Adipose tissue (tissue), 3 donors: Measurements from ENCODE around the gene EPAS1. TPM values are rescaled to one million over a fixed set of nuclear protein-coding genes. Genes with fewer than 3 reads are reported as not detected.
"Not testable (repeated sequence)": the region's sequence is repeated elsewhere in the genome, so short reads cannot be mapped to it uniquely, and the experiment has no call there.

Experiments
- H3K27ac ChIP-seq: one replicate; pipeline ENCODE4 v1.5.1; 2013; ENCODE audit warnings: low read depth, low read length
- WGBS, 3 donors: extraction: QIAGEN DNeasy Blood & Tissue Kit; methylation state at CpG; one replicate each; pipeline ENCODE4 v1.1.7; 2013; 5-methylcytosine and 5-hydroxymethylcytosine counted together
- polyA plus RNA-seq, 3 donors: library from polyadenylated mRNA; stranded (reverse); fragments of 200-250 nt; gene quantifications; one replicate each; pipeline ENCODE4 v1.2.3, GENCODE V29; 2013
- donor health status: healthy with polysubstance abuse.
- donor health status: Bipolar disorder and iron deficiency.
- donor health status: healthy.

EPAS1 gene
- polyA plus RNA-seq, 3 donors, result 48.1 to 314 (median 202) TPM

DNA sequence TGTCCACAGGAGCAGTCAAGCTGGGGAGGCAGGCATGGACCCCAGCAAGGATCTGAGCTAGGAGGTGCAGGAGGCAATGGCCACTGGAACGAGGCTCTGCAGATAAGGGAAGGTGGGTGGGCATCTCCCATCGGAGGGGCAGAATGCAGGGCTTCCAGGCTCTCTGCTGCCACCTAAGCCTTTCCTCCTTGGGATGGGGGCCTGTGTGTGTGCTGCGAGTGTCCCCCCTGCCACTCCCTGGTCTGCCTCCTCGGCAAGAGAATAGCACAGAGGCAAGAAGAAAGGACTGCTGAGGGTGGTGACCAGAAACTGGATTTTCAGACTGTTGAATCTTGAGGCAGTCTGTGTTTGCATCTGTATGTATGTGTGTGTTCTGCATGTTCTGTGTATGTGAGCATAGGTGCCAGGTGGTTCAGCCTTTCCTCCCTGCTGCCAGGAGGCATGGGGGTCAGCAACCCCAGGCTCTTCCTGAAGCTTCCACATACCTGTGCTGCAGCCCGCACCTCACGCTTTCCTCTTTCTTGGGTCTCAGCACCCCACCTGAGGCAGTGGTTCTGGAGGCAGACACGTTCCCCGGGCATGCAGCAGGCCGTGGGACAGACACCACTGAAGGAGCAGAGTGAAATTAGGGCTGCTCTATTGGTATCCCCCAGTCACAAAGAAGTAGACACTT, 86.7 kb downstream of the EPAS1 start:
- no peak overlapping the region for H3K27ac ChIP-seq
- WGBS, 3 donors, result 81 to 92% (median 89%) methylated on average over 9 of the region's 9 CpGs

DNA sequence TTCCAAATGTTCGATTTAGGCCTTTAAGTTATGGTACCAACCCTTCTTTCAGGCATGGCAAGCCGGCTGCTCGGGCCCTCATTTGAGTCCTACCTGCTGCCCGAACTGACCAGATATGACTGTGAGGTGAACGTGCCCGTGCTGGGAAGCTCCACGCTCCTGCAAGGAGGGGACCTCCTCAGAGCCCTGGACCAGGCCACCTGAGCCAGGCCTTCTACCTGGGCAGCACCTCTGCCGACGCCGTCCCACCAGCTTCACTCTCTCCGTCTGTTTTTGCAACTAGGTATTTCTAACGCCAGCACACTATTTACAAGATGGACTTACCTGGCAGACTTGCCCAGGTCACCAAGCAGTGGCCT, 87.2 kb downstream of the EPAS1 start:
- 85 to 96% (median 89%) methylated on average over 12 of the region's 12 CpGs for WGBS, 3 donors
- no peak overlapping the region for H3K27ac ChIP-seq

GRCh38 chr2:46385786-46386577, 88.8 kb downstream of the EPAS1 start:
- 51 to 72% (median 57%) methylated on average over 18 of the region's 18 CpGs for whole genome bisulfite sequencing, 3 donors
- no peak overlapping the region for H3K27ac ChIP-seq

DNA sequence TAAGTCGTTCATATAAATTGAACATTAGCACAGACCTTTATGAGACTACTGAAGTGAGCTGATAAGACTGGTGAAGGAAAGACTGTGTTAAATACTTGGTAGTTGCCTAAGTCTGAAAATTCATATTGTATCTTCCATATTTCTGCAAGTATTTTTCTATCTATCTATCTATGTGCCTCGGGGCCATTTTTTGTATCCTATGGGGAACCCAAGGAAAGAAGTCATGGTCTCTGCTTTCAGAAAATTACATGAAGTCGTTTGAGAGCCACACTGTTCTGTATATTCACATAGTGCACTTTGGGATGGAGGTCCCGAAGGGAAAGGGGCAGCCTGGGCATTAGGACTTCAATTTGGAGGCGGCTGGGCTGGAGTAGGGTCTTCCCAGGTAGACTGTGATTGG, 89.6 kb downstream of the EPAS1 start:
- H3K27ac ChIP-seq, result no peak overlapping the region
- 83 to 91% (median 85%) methylated on average over 5 of the region's 5 CpGs for WGBS, 3 donors

- WGBS, 3 donors, result 71 to 92% (median 82%) methylated on average over 3 of the region's 3 CpGs
- no peak overlapping the region for H3K27ac ChIP-seq
These were observed 90.1 kb downstream of the EPAS1 start for GRCh38 chr2:46387292-46387691.

GRCh38 chr2:46387886-46388515, 90.8 kb downstream of the EPAS1 start:
- WGBS, 3 donors, result 90 to 94% (median 93%) methylated on average over 5 of the region's 5 CpGs
- H3K27ac ChIP-seq, result no peak overlapping the region

DNA sequence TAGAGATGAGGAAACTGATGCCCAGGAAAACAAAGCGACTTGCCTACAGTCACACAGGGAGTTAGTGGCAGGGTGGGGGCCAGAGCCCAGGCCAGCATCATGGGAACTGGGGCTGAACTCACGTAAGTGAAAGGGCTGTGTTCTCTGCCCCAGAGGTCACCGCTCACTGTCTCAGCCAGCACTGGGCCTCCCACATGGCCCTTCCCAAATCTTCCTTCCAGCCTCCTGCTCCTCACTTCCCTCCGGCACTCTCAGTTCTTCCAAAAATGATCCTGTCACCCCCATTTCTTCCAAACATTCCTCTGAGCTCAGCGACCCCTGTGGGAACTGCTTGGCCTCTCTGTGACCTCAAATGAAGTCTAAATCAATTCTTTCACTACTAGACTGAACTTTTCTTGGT, 91.7 kb downstream of the EPAS1 start:
- no peak overlapping the region for H3K27ac ChIP-seq
- WGBS, 3 donors, result 61 to 83% (median 62%) methylated on average over 5 of the region's 5 CpGs

DNA sequence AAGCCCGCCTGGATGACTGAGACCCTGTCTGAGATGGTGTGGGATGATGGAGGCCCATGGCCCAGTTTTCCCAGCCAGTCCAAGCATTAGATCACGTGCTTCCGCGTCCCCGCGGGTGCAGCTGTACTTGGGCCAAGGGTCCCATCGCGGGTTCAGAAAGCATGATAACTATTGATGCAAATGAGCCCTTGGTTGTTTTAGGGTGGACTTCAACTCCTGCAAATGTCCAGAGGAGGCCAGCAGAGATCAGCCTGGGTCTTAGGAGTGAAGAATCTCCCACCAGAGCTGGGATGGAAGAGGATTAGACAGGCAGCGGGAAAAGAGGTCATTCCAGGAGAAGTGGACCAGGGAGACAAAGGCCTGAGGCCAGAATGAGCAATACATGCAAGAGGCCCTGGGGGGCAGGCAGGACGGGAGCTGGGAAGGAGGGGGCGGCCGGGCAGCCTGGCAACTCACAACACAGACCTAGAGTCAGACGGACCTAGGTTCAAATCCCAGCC, 92.3 kb downstream of the EPAS1 start:
- 67 to 76% (median 70%) methylated on average over 13 of the region's 13 CpGs for WGBS, 3 donors
- H3K27ac ChIP-seq, result no peak overlapping the region

DNA sequence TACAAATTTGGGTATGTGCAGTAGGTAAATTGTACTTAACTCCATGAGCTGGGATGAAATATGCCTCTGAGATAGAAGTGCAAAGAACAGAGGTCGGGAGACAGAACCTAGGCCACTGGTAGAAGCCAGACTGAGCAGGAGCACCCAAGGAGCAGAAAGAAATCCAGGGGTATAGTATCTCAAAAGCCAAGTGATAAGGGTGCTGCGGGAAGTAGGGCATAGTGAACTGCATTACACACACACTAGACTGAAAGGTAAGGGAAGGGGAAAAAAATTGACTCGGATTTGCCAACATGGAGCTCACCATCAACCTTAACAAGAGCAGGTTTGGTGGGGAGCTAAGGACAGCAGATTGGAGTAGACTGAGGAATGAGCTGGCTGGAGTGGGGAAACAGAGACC, 92.8 kb downstream of the EPAS1 start:
- 78 to 95% (median 92%) methylated on average over 3 of the region's 3 CpGs for WGBS, 3 donors
- no peak overlapping the region for H3K27ac ChIP-seq

DNA sequence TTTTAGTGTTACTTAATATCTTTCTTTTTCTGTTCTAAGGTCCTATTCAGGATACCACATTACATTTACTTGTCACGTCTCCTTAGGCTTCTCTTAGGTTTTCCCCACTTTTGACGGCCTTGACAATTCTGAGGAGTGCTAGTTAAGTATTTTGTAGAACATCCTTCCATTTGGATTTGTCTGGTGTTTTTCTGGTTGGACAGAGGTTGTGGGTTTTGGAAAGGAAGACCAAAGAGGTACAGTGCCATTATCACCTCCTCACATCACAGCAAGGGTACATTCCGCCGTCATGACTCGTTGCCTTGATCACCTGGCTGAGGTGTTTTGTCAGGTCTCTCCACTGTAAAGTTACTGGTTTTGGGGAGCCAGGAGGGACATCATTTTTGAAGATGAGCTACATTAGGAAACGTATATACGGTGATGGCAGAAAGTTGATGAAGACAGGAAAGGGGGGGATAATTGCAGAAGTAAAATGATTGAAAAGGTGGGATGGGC, 93.7 kb downstream of the EPAS1 start:
- 88 to 96% (median 95%) methylated on average over 7 of the region's 7 CpGs for WGBS, 3 donors
- no peak overlapping the region for H3K27ac ChIP-seq

DNA sequence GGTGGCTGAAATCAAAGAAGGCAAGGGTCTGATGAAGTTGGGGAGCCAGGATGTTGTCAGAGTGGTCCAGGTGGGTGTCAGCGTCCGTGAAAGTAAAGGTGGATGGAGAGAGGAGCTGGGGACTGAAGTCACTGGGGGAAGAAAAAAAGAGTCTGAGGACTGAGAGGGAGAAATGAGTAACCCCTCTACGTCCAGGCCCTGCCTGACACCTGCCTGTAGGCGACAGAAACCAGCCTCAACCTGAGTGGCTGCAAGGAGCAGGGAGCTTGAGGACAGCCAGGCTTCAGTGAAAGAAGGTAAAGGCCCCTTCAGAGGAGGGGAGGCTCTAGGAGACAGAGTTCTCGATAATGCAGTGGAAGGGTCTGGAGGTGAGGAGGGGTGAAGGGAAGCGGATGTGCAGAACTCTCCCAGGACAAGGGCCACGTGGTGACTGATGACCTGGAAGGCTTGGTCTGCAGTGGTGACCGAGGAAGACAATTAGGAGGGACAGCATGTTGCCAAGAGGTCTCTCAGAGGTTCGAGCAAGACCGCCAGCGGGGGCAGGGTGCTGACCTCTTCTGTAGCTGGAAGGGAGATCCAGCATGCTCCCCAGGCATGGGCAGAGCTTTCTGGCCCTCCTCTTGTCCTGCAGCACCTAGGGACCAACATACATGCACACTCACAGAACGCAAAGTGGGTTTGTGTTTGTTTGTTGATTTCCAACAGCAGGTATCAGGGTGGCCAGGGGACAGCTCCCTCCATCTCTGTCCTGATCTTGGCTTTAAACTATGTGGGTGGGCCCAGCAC, 95.5 kb downstream of the EPAS1 start:
- WGBS, 3 donors, result 86 to 88% (median 87%) methylated on average over 12 of the region's 12 CpGs
- no peak overlapping the region for H3K27ac ChIP-seq

GRCh38 chr2:46393347-46393820, 96.2 kb downstream of the EPAS1 start:
- WGBS, 3 donors, result 87 to 91% (median 89%) methylated on average over 12 of the region's 12 CpGs
- H3K27ac ChIP-seq, result no peak overlapping the region

DNA sequence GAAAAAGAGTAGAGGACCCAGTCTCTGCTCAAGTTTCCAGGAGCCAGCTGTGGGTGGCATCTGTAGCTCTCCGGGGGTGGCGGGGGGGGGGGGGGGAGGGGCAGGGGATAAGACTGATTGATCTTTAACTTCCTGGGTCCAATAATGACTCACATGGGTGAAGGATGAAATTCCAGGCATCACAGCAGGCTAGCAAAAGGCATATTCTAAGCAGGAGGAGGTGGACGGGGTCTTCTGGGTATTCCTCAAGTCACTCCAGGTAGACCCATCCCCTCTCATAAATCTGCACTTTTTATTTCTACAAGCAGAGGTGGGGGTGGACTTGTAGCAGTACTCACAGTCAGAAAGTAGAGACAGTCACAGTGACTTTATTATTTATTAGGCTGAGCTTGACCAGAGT, 96.7 kb downstream of the EPAS1 start:
- 66 to 94% (median 89%) methylated on average over 1 to 3 of the region's 3 CpGs for WGBS, 3 donors

DNA sequence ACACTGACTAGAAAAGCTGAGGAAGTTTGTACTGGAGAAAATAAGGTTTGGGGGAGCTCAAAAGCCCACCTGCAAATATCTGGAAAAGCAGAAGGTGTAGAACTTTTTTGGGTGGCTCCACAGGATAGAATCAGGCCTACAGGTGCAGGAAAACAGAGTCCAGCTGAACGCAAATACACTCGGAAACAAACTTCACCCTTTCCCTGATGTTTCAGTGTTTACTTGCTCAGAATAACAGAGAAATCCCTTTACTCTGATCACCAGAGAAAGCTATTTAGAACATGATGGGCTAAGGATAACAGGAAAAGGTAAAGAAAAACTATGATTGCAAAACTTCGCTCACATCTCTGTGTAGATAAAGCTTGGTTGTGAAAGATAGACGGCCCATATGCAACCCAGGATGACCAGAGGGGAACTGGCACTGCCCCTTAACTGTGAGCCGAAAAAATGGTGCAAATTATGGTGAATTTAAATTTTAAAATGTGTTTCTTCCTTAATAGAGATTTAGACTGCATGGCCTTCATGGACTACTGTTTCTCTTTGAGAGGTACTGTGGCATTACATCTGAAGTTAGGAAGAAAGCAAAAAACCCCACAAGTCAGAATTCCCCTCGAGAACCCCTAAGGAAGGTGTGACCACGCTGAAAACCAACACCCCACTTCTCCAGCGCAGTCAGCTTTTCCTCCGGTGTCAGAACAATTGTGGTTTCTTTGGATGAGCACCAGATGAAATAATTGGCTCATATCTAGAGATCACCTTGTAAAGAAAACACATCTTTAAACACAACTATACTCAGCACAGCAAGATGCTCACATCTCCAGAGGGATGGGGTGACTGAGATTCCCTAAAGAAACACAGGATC, 97.7 kb downstream of the EPAS1 start:
- H3K27ac ChIP-seq, result no peak overlapping the region
- WGBS, 3 donors, result 55 to 81% (median 59%) methylated on average over 9 of the region's 9 CpGs

More for the DNA sequence above, 96.7 kb downstream of the EPAS1 start:
- H3K27ac ChIP-seq, result no peak overlapping the region

GRCh38 chr2:46395730-46396129, 98.5 kb downstream of the EPAS1 start:
- H3K27ac ChIP-seq, result not testable (repeated sequence)

GRCh38 chr2:46400016-46400415, 102.8 kb downstream of the EPAS1 start:
- WGBS, 3 donors, result 22 to 68% (median 60%) methylated on average over 1 of the region's 1 CpG
- H3K27ac ChIP-seq, result no peak overlapping the region

More at GRCh38 chr2:46395730-46396129, 98.5 kb downstream of the EPAS1 start:
- 89 to 98% (median 90%) methylated on average over 1 of the region's 1 CpG for WGBS, 3 donors

GRCh38 chr2:46402874-46403273, 105.7 kb downstream of the EPAS1 start:
- WGBS, 3 donors, result 92 to 95% (median 92%) methylated on average over 6 of the region's 6 CpGs
- no peak overlapping the region for H3K27ac ChIP-seq
